HEK293 (cell line): ENCODE results near the gene SGTB.

ENCODE experiments used
- CTCF ChIA-PET: fragments of 350-600 bp; formaldehyde crosslinking; extraction: SDS; loops from one replicate; lab custom pipeline; 2021; ENCODE audit warnings: antibody characterized with exemption; lab: Yijun Ruan, JAX
- POLR2A ChIA-PET: fragments of 300-600 bp; formaldehyde crosslinking; extraction: SDS; loops from one replicate; lab custom pipeline; 2020; ENCODE audit warnings: antibody characterized with exemption, inconsistent platforms; lab: Yijun Ruan, JAX
- H3K27ac ChIP-seq: fragments of 200-500 bp; sonication (Bioruptor generic); 2 replicates; pipeline ENCODE4 v1.5.1; 2014; ENCODE audit warnings: low read depth, low read length, control low read depth, inconsistent platforms; ENCODE audit errors: extremely low read depth
- H3K36me3 ChIP-seq, 2 experiments: fragments of 200-500 bp in 1 of 2; sonication (Bioruptor generic) in 1 of 2; 1 replicate in 1 of 2; 2 replicates in 1 of 2; pipeline ENCODE4 v1.5.1; 2014 to 2017; ENCODE audit warnings: inconsistent platforms in 2 of 2, low read length in 2 of 2; ENCODE audit not compliant: control insufficient read depth in 2 of 2, insufficient read depth in 1 of 2
- H3K4me1 ChIP-seq: fragments of 200-500 bp; sonication (Bioruptor generic); 2 replicates; pipeline ENCODE4 v1.5.1; 2014; ENCODE audit warnings: mild to moderate bottlenecking, low read length, inconsistent platforms; ENCODE audit not compliant: control insufficient read depth, insufficient read depth
- H3K4me3 ChIP-seq: 2 replicates; pipeline ENCODE4 v1.5.1; 2011; ENCODE audit warnings: low read depth, mild to moderate bottlenecking, control low read depth, low read length, moderate library complexity
- H3K9me3 ChIP-seq: fragments of 200-500 bp; sonication (Bioruptor generic); 2 replicates; pipeline ENCODE4 v1.5.1; 2014; ENCODE audit warnings: low read depth, low read length, inconsistent platforms; ENCODE audit not compliant: control insufficient read depth, insufficient read depth
- BCL11B ChIP-seq: fragments of 450-650 bp; formaldehyde crosslinking; IDR thresholded peaks from 2 replicates; pipeline ENCODE4 v1.5.1; 2016; ENCODE audit warnings: low read depth, missing biosample characterization, missing genetic modification characterization
- IKZF3 ChIP-seq: fragments of 450-650 bp; IDR thresholded peaks from 2 replicates; pipeline ENCODE4 v1.5.0; 2018; ENCODE audit warnings: missing biosample characterization, mild to moderate bottlenecking, missing genetic modification characterization, moderate library complexity
- MEIS1 ChIP-seq: sonication (generic); formaldehyde crosslinking; IDR thresholded peaks from 2 replicates; pipeline ENCODE4 v1.8.1; 2022; ENCODE audit warnings: missing genetic modification reagents, mild to moderate bottlenecking, borderline replicate concordance
- PRDM1 ChIP-seq: fragments of 450-650 bp; formaldehyde crosslinking; IDR thresholded peaks from 2 replicates; pipeline ENCODE4; 2016; ENCODE audit warnings: missing biosample characterization, missing genetic modification characterization
- ZBTB17 ChIP-seq: fragments of 450-650 bp; formaldehyde crosslinking; IDR thresholded peaks from 2 replicates; pipeline ENCODE4 v1.5.1; 2016; ENCODE audit warnings: missing biosample characterization, missing genetic modification characterization
- ZBTB20 ChIP-seq: fragments of 450-650 bp; formaldehyde crosslinking; IDR thresholded peaks from 2 replicates; pipeline ENCODE4 v1.5.1; 2016; ENCODE audit warnings: missing biosample characterization, missing genetic modification characterization
- ZNF121 ChIP-seq: fragments of 450-650 bp; formaldehyde crosslinking; IDR thresholded peaks from 2 replicates; pipeline ENCODE4 v1.5.1; 2016; ENCODE audit warnings: missing biosample characterization, missing genetic modification characterization
- ZNF2 ChIP-seq: fragments of 450-650 bp; formaldehyde crosslinking; IDR thresholded peaks from 2 replicates; pipeline ENCODE4 v1.5.1; 2016; ENCODE audit warnings: missing biosample characterization, missing genetic modification characterization
- ZNF311 ChIP-seq: fragments of 450-650 bp; formaldehyde crosslinking; IDR thresholded peaks from 2 replicates; pipeline ENCODE4 v1.5.1; 2017; ENCODE audit warnings: missing biosample characterization, missing genetic modification characterization, borderline replicate concordance
- ZNF324 ChIP-seq: fragments of 450-650 bp; formaldehyde crosslinking; IDR thresholded peaks from 2 replicates; pipeline ENCODE4 v1.5.1; 2016; ENCODE audit warnings: missing biosample characterization, missing genetic modification characterization
- ZNF366 ChIP-seq: fragments of 450-650 bp; formaldehyde crosslinking; conservative IDR thresholded peaks from 2 replicates; pipeline ENCODE4 v1.5.1; 2016; ENCODE audit warnings: missing biosample characterization, missing genetic modification characterization
- ZNF433 ChIP-seq: fragments of 450-650 bp; formaldehyde crosslinking; IDR thresholded peaks from 2 replicates; pipeline ENCODE4 v1.5.1; 2016; ENCODE audit warnings: missing biosample characterization, missing genetic modification characterization, low read depth
- ZNF513 ChIP-seq: fragments of 450-650 bp; IDR thresholded peaks from 2 replicates; pipeline ENCODE4 v1.5.1; 2018; ENCODE audit warnings: missing biosample characterization, missing genetic modification characterization
- ZNF560 ChIP-seq: fragments of 450-650 bp; formaldehyde crosslinking; IDR thresholded peaks from 2 replicates; pipeline ENCODE4 v1.5.1; 2017; ENCODE audit warnings: missing biosample characterization, missing genetic modification characterization, borderline replicate concordance
- ZNF561 ChIP-seq: fragments of 450-650 bp; IDR thresholded peaks from 2 replicates; pipeline ENCODE4 v1.5.1; 2018; ENCODE audit warnings: missing biosample characterization, missing genetic modification characterization, borderline replicate concordance
- ZNF623 ChIP-seq: fragments of 450-650 bp; formaldehyde crosslinking; IDR thresholded peaks from 2 replicates; pipeline ENCODE4 v1.5.1; 2016; ENCODE audit warnings: missing biosample characterization, missing genetic modification characterization
- ZNF629 ChIP-seq: fragments of 450-650 bp; formaldehyde crosslinking; IDR thresholded peaks from 2 replicates; pipeline ENCODE4 v1.5.1; 2017; ENCODE audit warnings: missing biosample characterization, missing genetic modification characterization
- ZNF677 ChIP-seq: fragments of 450-650 bp; IDR thresholded peaks from 2 replicates; pipeline ENCODE4 v1.5.0; 2018; ENCODE audit warnings: missing biosample characterization, mild to moderate bottlenecking, missing genetic modification characterization, moderate library complexity
- ZNF76 ChIP-seq: fragments of 450-650 bp; formaldehyde crosslinking; IDR thresholded peaks from 2 replicates; pipeline ENCODE4; 2016; ENCODE audit warnings: low read depth, missing biosample characterization, missing genetic modification characterization, borderline replicate concordance
- ZNF785 ChIP-seq: fragments of 450-650 bp; formaldehyde crosslinking; IDR thresholded peaks from 2 replicates; pipeline ENCODE4 v1.5.1; 2016; ENCODE audit warnings: missing biosample characterization, missing genetic modification characterization
- ZNF792 ChIP-seq: fragments of 450-650 bp; formaldehyde crosslinking; IDR thresholded peaks from 2 replicates; pipeline ENCODE4 v1.5.1; 2016; ENCODE audit warnings: missing biosample characterization, missing genetic modification characterization
- ZNF830 ChIP-seq: fragments of 450-650 bp; IDR thresholded peaks from 2 replicates; pipeline ENCODE4 v1.5.0; 2018; ENCODE audit warnings: missing biosample characterization, missing genetic modification characterization, low read depth, mild to moderate bottlenecking, moderate library complexity
- ZNF837 ChIP-seq: fragments of 450-650 bp; formaldehyde crosslinking; IDR thresholded peaks from 2 replicates; pipeline ENCODE4 v1.5.1; 2016; ENCODE audit warnings: missing biosample characterization, missing genetic modification characterization

Gene SGTB

DNA sequence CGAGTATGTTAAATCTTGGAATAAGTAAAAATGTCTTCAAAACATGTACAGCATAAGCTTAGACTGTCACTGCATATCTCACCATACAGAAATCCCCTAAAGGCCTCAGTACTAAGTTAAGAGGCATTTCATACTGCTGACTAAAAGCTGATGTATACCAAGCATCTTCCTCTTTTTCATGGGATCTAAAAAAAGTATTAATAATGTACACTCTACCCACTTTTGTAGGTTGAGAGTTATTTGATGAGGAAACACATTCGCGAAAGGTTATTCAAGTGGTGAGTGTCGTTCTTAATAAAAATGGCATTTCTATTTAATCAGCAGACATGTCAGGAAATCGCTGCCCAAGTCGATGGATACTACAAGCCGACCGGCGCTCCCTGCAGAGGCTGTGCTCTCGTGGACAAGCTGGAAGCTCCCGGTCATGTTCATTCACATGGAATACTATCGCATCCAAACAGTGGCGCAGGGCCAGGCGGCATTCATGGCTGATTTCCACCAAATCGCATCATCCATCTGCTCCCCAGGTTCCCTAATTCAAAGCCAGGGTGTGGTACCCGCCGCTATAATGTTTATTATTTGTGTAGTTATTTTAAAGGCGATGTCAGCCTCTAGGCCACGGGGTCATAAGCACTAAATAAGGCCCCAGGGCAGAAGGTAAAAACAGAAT, 724 bp downstream of the SGTB start:
- Histone ChIP-seq H3K4me3 (peak overlapping the region; percentile 96), H3K27ac (peak overlapping the region; percentile 83), H3K4me1 (peaks cover 6% of the 10 kb centered on the region; the same call in 1 of the 2 replicates), H3K36me3 (peaks cover 10 to 36% of the 10 kb centered on the region in 2 experiments; a peak in 2 of 3 replicates), H3K9me3 (no peaks in the 10 kb centered on the region)
- TF ChIP-seq ZBTB20 (0 out of 2 replicates have a peak, but pooled peaks have one; percentile 61), IKZF3 (tag by site-specific recombination) (peak; percentile 57; the same call in 1 of the 2 replicates), ZNF560 (tag by site-specific recombination) (no peak), ZNF629 (tag by site-specific recombination) (peak; percentile 59; the same call in 1 of the 2 replicates), ZBTB17 (tag by site-specific recombination) (peak; percentile 97), ZNF366 (tag by site-specific recombination) (peak; percentile 69; the same call in 1 of the 2 replicates)
- ChIA-PET CTCF (no interaction called here), POLR2A (interaction anchor here (0.8 to 1.0 kb wide), 3 partner anchors 8 to 98 kb away, joined by 3 to 4 read pairs (median 3); no protein-coding TSS in a partner anchor)

DNA sequence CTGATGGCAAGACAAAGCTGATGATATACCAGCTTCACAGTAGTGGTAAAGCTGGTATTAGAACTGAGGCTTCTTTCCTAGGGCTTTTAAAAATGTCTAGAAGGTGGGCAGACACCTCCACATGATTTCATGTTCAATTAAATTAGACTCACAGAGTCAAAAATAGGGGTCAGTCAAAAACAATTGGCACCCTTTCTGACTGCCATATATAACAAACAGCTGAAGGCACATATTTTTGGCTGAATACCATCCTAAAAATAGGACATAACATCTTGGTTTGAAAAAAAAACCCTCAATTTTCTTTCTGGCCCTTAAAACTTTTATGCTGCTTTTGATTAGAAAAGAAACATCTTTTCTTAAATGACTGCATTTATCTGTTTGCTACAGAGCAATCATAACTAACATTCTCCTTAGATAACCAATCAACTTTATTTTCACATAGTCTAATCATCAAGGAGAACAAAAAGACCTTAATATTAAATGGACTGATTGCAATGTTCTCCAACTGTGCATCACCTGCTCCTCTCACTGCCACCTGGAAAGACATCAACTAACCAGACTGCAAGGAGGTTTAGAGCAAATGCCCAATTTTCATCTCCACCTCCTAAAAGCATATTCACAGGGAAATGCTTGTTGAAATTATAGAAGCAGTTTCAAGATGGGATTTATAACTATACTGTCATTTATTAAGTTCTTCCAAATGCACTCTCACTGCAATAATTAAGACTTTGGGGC, 3.2 kb downstream of the SGTB start:
- ChIA-PET POLR2A (no interaction called here), CTCF (no interaction called here)
- no peaks in the 10 kb centered on the region for H3K9me3 ChIP-seq
- H3K4me3 ChIP-seq = no peak overlapping the region
- H3K4me1 ChIP-seq = peaks cover 6% of the 10 kb centered on the region; the same call in 1 of the 2 replicates
- no peak overlapping the region for H3K27ac ChIP-seq
- peaks cover 15 to 59% of the 10 kb centered on the region in 2 experiments; a peak in 2 of 3 replicates for H3K36me3 ChIP-seq
- no peak for TF ChIP-seq ZNF513
- TF ChIP-seq PRDM1 (tag by site-specific recombination) = no peak
- TF ChIP-seq ZNF830 (tag by site-specific recombination) = no peak
- TF ChIP-seq ZNF311 (tag by site-specific recombination) = no peak
- no peak for TF ChIP-seq ZNF2 (tag by site-specific recombination)
- TF ChIP-seq ZNF785 (tag by site-specific recombination) = no peak
- TF ChIP-seq ZNF837 = no peak
- no peak for TF ChIP-seq ZNF121
- TF ChIP-seq ZNF623 (tag by site-specific recombination) = no peak
- no peak for TF ChIP-seq ZNF561 (tag by site-specific recombination)
- TF ChIP-seq BCL11B (tag by site-specific recombination) = no peak
- no peak for TF ChIP-seq ZNF792 (tag by site-specific recombination)
- TF ChIP-seq ZNF76 (tag by site-specific recombination) = no peak
- no peak for TF ChIP-seq ZNF433 (tag by site-specific recombination)
- TF ChIP-seq MEIS1 (CRISPR knock-in tag) = no peak
- TF ChIP-seq ZNF324 = no peak
- no peak for TF ChIP-seq ZNF677 (tag by site-specific recombination)
- TF ChIP-seq, all 188 proteins: peak for 0
